Heart left ventricle (tissue), 16 donors: ENCODE measurements around the gene SLC6A17. TPM values are rescaled to one million over a fixed set of nuclear protein-coding genes. Genes with fewer than 3 reads are reported as not detected.

Source experiments
- ATAC-seq, 4 donors: fragments of 200-7000 bp; cut with Tn5 transposase; one replicate each; pipeline ENCODE4 v1.9.1; 2020 to 2022; ENCODE audit warnings: moderate library complexity in 4 of 4, mild to moderate bottlenecking in 3 of 4, moderate number of reproducible peaks in 1 of 4
- DNase-seq, 5 donors: peaks; one replicate each; pipeline ENCODE4 v3.0.0-alpha.2; 2020
- H3K27ac ChIP-seq, 12 donors: fragments of 200-600 bp; sonication (generic) in 4 of 12; one replicate each; pipeline versions ENCODE4 v1.5.0 to v1.8.0; 2016 to 2022; ENCODE audit warnings: mild to moderate bottlenecking in 2 of 12
- H3K27me3 ChIP-seq, 9 donors: fragments of 200-600 bp; sonication (generic) in 2 of 9; one replicate each; pipeline versions ENCODE4 v1.5.1 to v1.8.0; 2016 to 2022; ENCODE audit warnings: mild to moderate bottlenecking in 3 of 9
- H3K36me3 ChIP-seq, 9 donors: fragments of 200-600 bp; sonication (generic) in 2 of 9; one replicate each; pipeline versions ENCODE4 v1.5.0 to v1.8.0; 2018 to 2022; ENCODE audit warnings: mild to moderate bottlenecking in 2 of 9
- H3K4me1 ChIP-seq, 12 donors: fragments of 200-600 bp; sonication (generic) in 4 of 12; one replicate each; pipeline versions ENCODE4 v1.5.0 to v1.8.0; 2016 to 2022; ENCODE audit warnings: mild to moderate bottlenecking in 3 of 12
- H3K4me3 ChIP-seq, 12 donors: fragments of 200-600 bp; sonication (generic) in 4 of 12; one replicate each; pipeline versions ENCODE4 v1.5.0 to v1.8.0; 2017 to 2022; ENCODE audit warnings: mild to moderate bottlenecking in 9 of 12, moderate library complexity in 4 of 12
- H3K9me3 ChIP-seq, 12 donors: fragments of 200-600 bp; sonication (generic) in 4 of 12; one replicate each; pipeline versions ENCODE4 v1.5.0 to v1.8.0; 2016 to 2022; ENCODE audit warnings: mild to moderate bottlenecking in 1 of 12
- POLR2A ChIP-seq, 2 donors: fragments of 450-650 bp; IDR thresholded peaks; one replicate each; pipeline ENCODE4 v1.6.1; 2017; ENCODE audit warnings: antibody characterized with exemption in 2 of 2, mild to moderate bottlenecking in 2 of 2, moderate library complexity in 2 of 2
- WGBS, 4 donors: extraction: QIAGEN DNeasy Blood & Tissue Kit in 2 of 4; methylation state at CpG; one replicate each; pipeline versions ENCODE4 v1.1.5 to v1.1.7; 2013 to 2018; 5-methylcytosine and 5-hydroxymethylcytosine counted together
- intact Hi-C, 10 donors: fragments of 100-400 bp; cut with DNase I; formaldehyde crosslinking; loops; one replicate each; pipeline versions ENCODE4 v1.11.1 to v1.14.2; 2022
- polyA plus RNA-seq, 2 donors: library from polyadenylated mRNA; stranded (reverse); fragments of 200-250 nt; gene quantifications; one replicate each; pipeline ENCODE4 v1.2.3, GENCODE V29; 2013
- total RNA-seq, 9 donors: library from RNA; depleted of rRNA in 2 of 9; stranded (reverse); fragments of >200 nt in 2 of 9; fragmentation: NEBNext Ultra II Directional in 3 of 9; extraction: Animal tissue kit (Norgen Biotek cat#: 25700) in 3 of 9; gene quantifications; one replicate each; pipeline versions ENCODE4 v1.1.0 to v1.2.4, GENCODE V29; 2016 to 2023
- TF ChIP-seq, protein P1 (sequence below), 12 donors: fragments of 200-600 bp; sonication (generic) in 4 of 12; IDR thresholded peaks; one replicate each; pipeline versions ENCODE4 v1.5.0 to v1.8.0; 2018 to 2022; ENCODE audit warnings: antibody characterized with exemption in 12 of 12, mild to moderate bottlenecking in 5 of 12
- donor health status: ischemic (EF 13 %, LVEDD 7.1; RV severe dilation, severe dysfunction).
- donor health status: healthy with polysubstance abuse.
- donor health status: DM: no; HTN: yes; CAD: no.
- donor health status: DM: no; HTN: no; CAD: no.
- donor health status: ischemic (EF 25% LVEDD 6.9; RV normal size, moderate dysfunction).
- donor health status: ischemic (EF 25% LVEDD 5.7; RV mildly dilated, moderate dysfunction).
- donor health status: healthy.
- donor health status: DM: yes; HTN: yes; CAD: no.
- donor health status: ischemic (EF 35%, LVEDD 5.7; RV mildly dilated, moderate dysfunction).
- donor health status: nonischemic (EF 11% LVEDD 7.7; RV severe dilation, severe dysfunction).
- donor health status: DM: yes; HTN: yes; CAD: no.
- donor health status: PGD.
- donor health status: ischemic (EF 29% LVEDD 5.4; RV normal size, mild dysfunction).
- donor health status: nonischemic (EF 23%, LVEDD 6.1; RV moderate dilation, normal function).

Gene SLC6A17
- total and polyA plus RNA-seq, 11 donors = 0.07 to 0.50 (median 0.24) TPM; not detected in 3

DNA sequence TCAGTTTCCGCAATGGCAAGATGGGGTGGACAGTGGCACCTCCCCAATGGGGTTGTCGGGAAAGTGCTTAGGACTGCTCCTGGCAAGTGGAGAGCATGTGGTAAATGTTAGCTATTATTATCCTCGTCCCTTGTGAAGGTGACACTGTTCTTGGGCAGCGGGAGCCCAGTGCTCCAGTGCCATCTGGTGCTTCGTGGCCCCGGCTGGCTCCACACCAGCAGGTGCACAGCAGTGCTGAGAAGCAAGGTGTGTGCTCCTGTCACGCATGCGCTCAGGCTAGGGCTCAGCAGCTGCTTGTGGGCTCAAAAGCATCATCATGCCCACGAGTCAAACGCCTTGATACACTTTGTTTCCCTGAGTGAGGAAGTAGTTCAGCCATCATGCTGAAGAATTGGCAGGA is 34.9 kb downstream of the SLC6A17 start:
- Histone ChIP-seq H3K36me3 (no peaks in the 10 kb centered on the region), H3K27me3 (no peaks in the 10 kb centered on the region), H3K9me3 (no peaks in the 10 kb centered on the region), H3K4me1 (peaks cover 7 to 54% (median 27%) of the 10 kb centered on the region in 12 donors), H3K27ac (peak overlapping the region in 1 of 12 donors; percentile 12), H3K4me3 (no peak overlapping the region)
- TF ChIP-seq POLR2A (IDR thresholded peaks at IDR 0.05) = no peak
- TF ChIP-seq, protein P1, sequence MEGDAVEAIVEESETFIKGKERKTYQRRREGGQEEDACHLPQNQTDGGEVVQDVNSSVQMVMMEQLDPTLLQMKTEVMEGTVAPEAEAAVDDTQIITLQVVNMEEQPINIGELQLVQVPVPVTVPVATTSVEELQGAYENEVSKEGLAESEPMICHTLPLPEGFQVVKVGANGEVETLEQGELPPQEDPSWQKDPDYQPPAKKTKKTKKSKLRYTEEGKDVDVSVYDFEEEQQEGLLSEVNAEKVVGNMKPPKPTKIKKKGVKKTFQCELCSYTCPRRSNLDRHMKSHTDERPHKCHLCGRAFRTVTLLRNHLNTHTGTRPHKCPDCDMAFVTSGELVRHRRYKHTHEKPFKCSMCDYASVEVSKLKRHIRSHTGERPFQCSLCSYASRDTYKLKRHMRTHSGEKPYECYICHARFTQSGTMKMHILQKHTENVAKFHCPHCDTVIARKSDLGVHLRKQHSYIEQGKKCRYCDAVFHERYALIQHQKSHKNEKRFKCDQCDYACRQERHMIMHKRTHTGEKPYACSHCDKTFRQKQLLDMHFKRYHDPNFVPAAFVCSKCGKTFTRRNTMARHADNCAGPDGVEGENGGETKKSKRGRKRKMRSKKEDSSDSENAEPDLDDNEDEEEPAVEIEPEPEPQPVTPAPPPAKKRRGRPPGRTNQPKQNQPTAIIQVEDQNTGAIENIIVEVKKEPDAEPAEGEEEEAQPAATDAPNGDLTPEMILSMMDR (IDR thresholded peaks at IDR 0.05) = peak in 4 of 12 donors; percentile 24 to 36 (median 28)
- WGBS, 4 donors = 50 to 58% (median 55%) methylated on average over 10 of the region's 10 CpGs
- ATAC-seq (peak; percentile 71 to 81 (median 74)), DNase-seq (peak; percentile 30 to 70 (median 48))
- intact Hi-C loops = loop anchor here in 1 of 10 donors (10.0 kb wide), 1 partner anchor 130 kb away; no protein-coding TSS in a partner anchor

DNA sequence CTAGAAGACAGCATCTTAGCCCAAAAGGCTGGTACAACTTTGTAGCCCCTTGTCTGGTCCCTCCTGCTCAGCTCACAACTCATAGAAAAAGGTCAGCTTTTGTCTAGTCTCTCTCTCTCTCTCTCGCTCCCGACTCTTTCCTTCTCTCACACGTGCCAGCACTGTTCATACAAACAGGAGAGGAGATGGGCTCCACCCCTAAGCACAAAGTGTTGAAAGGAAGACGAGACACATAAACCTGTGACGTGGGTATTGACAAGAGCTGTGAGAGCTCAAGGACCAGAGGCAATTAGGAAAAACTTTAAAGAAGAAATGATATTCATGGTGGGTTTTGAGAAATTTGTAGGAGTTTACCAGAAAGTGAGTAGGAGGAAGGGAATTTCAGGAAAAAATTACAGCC is 36.3 kb downstream of the SLC6A17 start:
- ATAC-seq = peak in 3 of 4 donors; percentile 32 to 49 (median 40)
- no peak overlapping the region for H3K4me3 ChIP-seq
- no peaks in the 10 kb centered on the region for H3K9me3 ChIP-seq
- peaks cover 7 to 59% (median 28%) of the 10 kb centered on the region in 12 donors for H3K4me1 ChIP-seq
- intact Hi-C loops = loop anchor here in 1 of 10 donors (10.0 kb wide), 1 partner anchor 132 kb away; no protein-coding TSS in a partner anchor
- 32 to 39% (median 35%) methylated on average over 5 of the region's 5 CpGs for WGBS, 4 donors
- no peaks in the 10 kb centered on the region for H3K36me3 ChIP-seq
- H3K27ac ChIP-seq = peak overlapping the region in 7 of 12 donors; percentile 2 to 84 (median 64)
- TF ChIP-seq, protein P1 (IDR thresholded peaks at IDR 0.05) = no peak
- no peak for TF ChIP-seq POLR2A (IDR thresholded peaks at IDR 0.05)
- peak in 1 of 5 donors; percentile 6 for DNase-seq
- H3K27me3 ChIP-seq = no peaks in the 10 kb centered on the region

DNA sequence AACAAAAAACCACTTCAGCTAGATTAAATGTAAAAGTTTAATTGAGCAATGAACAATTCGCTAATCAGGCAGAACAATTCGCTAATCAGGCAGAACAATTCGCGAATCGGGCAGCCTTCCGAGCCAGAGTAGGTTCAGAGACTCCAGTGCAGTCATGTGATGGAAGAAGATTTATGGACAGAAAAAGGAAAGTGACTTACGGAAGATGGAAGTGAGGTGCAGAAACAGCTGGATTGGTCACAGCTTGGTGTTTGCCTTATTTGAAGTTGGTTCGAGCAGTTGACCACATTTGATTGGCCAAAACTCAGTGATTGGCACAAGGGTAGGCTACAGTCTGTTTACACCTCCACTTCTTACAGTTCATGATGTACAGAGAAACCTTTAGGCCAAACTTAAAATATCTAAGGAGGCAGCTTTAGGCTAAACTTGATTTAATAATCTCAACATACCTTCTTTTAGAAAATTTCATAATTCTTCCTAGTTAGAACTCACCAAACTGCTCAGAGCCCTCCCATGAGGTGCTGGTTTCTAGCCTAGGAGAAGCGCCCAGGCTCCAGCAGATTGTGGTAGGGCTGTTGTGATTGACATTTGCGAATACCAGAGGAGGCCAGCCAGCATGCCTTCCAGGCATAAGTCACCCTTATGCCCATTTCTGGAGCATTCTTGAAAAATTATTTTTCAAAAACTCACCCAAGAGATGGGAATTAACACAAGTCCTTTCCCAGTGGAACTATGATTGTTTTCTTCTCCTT is 37.0 kb downstream of the SLC6A17 start:
- H3K27ac ChIP-seq = peak overlapping the region; percentile 1 to 84 (median 64)
- peak; percentile 43 to 78 (median 62) for ATAC-seq

More for the DNA sequence above, 37.0 kb downstream of the SLC6A17 start:
- no peaks in the 10 kb centered on the region for H3K36me3 ChIP-seq
- 78 to 82% (median 80%) methylated on average over 10 of the region's 10 CpGs for WGBS, 4 donors
- TF ChIP-seq, protein P1 (IDR thresholded peaks at IDR 0.05) = no peak
- TF ChIP-seq POLR2A (IDR thresholded peaks at IDR 0.05) = no peak
- intact Hi-C loops = loop anchor here in 1 of 10 donors (10.0 kb wide), 1 partner anchor 133 kb away; no protein-coding TSS in a partner anchor
- H3K4me3 ChIP-seq = no peak overlapping the region
- H3K27me3 ChIP-seq = no peaks in the 10 kb centered on the region
- no peaks in the 10 kb centered on the region for H3K9me3 ChIP-seq
- peaks cover 7 to 59% (median 28%) of the 10 kb centered on the region in 12 donors for H3K4me1 ChIP-seq
- peak in 4 of 5 donors; percentile 42 to 58 (median 49) for DNase-seq
